Peyer's patch (tissue), 4 donors: Measurements from ENCODE around the gene ZFPM1.

Source experiments
- POLR2A ChIP-seq, 2 donors: fragments of 450-650 bp; IDR thresholded peaks; one replicate each; pipeline ENCODE4 v1.5.1; 2017; ENCODE audit warnings: antibody characterized with exemption in 2 of 2, mild to moderate bottlenecking in 2 of 2, moderate library complexity in 2 of 2
- TF ChIP-seq, protein P1 (sequence below), 6 experiments: fragments of 450-650 bp in 4 of 6; fragments of 200-600 bp in 2 of 6; sonication (generic) in 1 of 6; IDR thresholded peaks; one replicate each; pipeline ENCODE4 v1.5.1; 2017 to 2019; ENCODE audit warnings: antibody characterized with exemption in 6 of 6, mild to moderate bottlenecking in 3 of 6, moderate library complexity in 1 of 6

DNA sequence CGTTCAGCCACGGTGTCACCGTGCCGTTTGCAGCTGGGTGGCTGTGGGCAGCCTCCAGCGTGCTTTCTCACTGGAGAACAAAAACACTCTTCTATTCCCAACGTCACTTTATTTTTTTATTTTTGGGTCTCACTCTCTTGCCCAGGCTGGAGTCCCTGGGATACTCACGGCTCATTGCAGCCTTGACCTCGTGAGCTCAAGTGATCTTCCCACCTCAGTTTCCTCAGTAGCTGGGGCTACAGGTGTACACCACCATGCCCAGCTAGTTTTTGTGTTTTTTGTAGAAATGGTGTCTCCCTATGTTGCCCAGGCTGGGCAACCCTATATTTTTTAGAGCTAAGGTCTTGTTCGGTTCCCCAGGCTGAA is 82.8 kb downstream of the ZFPM1 start:
- TF ChIP-seq, protein P1, sequence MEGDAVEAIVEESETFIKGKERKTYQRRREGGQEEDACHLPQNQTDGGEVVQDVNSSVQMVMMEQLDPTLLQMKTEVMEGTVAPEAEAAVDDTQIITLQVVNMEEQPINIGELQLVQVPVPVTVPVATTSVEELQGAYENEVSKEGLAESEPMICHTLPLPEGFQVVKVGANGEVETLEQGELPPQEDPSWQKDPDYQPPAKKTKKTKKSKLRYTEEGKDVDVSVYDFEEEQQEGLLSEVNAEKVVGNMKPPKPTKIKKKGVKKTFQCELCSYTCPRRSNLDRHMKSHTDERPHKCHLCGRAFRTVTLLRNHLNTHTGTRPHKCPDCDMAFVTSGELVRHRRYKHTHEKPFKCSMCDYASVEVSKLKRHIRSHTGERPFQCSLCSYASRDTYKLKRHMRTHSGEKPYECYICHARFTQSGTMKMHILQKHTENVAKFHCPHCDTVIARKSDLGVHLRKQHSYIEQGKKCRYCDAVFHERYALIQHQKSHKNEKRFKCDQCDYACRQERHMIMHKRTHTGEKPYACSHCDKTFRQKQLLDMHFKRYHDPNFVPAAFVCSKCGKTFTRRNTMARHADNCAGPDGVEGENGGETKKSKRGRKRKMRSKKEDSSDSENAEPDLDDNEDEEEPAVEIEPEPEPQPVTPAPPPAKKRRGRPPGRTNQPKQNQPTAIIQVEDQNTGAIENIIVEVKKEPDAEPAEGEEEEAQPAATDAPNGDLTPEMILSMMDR (IDR thresholded peaks at IDR 0.05) = no peak
- TF ChIP-seq POLR2A (IDR thresholded peaks at IDR 0.05) = no peak
